Stimulated activated CD8-positive, alpha-beta memory T cell treated with anti-CD3 and anti-CD28 coated beads, Interleukin-4, amount 100 ng/mL, for 1 hour (primary cell): ENCODE measurements around the gene LY6G6F.

ENCODE experiments used
- DNase-seq, 2 donors: peaks; one replicate each; pipeline ENCODE4 v3.0.0-alpha.2; 2020; ENCODE audit warnings: low read depth in 2 of 2, low spot score in 1 of 2

LY6G6F gene

DNA sequence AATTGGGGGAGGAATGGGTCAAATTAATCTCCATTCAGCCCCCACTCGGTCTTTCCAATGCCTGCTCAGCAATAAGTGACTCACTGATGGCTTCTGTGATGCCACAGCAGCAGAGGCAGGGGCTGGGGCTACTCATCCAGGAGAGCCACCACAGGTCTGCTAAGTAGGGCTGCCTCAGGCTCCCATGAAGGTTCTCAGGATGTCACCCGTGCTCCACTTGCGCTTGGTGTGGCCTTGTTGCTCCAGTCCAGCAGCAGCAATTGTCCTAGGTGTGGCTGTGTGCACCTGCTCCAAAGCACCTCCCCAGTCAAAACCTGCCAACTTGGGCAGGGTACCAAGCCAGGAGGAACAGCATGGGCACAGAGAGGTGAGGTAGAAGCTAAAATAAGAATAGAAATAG lies 15.5 kb downstream of the LY6G6F start:
- DNase-seq: no peak

DNA sequence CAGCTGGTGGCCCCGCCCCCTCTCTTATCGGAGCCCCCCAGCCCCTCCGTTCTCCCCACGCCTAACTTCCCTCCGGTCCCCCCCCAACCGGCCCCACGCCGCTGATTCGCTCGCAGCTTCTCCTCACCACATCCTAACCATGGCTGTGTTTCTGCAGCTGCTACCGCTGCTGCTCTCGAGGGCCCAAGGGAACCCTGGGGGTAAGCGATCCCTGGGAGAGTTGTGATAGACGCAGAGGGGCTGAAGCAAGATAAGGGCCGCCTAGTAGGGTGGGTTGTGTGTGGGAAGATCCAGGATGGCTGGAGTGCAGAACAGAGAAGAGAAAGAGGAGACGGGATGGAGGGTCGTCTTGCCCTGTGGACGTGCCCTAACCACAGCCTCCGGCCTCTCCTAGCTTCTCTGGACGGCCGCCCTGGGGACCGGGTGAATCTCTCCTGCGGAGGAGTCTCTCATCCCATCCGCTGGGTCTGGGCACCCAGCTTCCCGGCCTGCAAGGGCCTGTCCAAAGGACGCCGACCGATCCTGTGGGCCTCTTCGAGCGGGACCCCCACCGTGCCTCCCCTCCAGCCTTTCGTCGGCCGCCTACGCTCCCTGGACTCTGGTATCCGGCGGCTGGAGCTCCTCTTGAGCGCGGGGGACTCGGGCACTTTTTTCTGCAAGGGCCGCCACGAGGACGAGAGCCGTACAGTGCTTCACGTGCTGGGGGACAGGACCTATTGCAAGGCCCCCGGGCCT lies 16.7 kb downstream of the LY6G6F start, which contains the start of gene MPIG6B:
Gene MPIG6B (plus strand): TSS at position 129 of the 735 bp plus-strand sequence. CDS start 11 bp downstream, at position 140.
- DNase-seq: no peak

- DNase-seq: no peak
Measured at GRCh38 chr6:31723980-31724691, 17.5 kb downstream of the LY6G6F start.

DNA sequence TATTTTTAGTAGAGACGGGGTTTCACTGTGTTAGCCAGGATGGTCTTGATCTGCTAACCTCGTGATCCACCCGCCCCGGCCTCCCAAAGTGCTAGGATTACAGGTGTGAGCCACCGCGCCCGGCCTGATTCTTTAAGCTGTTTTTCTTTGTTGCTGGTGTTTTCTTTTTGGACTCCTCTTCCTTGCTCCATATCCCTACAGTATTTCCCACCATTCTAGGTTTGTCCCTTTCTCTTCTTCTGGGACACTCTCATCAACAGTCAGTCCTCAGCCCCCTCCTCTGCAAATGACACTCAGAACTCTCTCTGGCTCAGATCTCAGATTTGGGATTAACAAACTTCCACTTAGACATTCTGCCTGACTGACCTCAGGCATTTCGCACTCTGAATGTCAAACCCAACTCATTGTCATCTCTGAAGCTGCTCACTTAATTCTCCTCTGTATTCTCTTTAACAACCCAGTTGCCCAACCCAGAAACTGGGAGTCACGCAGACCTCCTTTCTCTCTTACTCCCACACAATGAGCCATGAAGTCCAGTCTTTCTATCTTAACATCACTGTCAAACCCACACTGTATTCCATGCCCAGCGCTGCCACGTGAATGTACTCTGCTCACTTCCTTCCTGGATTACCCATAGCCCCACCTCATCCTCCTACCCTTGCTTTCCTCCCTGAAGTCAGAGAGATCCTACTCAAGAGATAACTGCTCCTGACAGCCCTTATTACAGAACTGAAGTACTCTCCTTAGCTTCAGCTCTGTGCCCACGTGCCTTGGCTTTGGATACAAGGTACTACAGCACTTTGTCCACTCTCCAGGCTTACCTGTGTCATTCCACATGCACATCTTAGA lies 19.1 kb downstream of the LY6G6F start:
- DNase-seq: no peak

- no peak for DNase-seq
Measured at GRCh38 chr6:31727034-31727716, 20.5 kb downstream of the LY6G6F start.

DNA sequence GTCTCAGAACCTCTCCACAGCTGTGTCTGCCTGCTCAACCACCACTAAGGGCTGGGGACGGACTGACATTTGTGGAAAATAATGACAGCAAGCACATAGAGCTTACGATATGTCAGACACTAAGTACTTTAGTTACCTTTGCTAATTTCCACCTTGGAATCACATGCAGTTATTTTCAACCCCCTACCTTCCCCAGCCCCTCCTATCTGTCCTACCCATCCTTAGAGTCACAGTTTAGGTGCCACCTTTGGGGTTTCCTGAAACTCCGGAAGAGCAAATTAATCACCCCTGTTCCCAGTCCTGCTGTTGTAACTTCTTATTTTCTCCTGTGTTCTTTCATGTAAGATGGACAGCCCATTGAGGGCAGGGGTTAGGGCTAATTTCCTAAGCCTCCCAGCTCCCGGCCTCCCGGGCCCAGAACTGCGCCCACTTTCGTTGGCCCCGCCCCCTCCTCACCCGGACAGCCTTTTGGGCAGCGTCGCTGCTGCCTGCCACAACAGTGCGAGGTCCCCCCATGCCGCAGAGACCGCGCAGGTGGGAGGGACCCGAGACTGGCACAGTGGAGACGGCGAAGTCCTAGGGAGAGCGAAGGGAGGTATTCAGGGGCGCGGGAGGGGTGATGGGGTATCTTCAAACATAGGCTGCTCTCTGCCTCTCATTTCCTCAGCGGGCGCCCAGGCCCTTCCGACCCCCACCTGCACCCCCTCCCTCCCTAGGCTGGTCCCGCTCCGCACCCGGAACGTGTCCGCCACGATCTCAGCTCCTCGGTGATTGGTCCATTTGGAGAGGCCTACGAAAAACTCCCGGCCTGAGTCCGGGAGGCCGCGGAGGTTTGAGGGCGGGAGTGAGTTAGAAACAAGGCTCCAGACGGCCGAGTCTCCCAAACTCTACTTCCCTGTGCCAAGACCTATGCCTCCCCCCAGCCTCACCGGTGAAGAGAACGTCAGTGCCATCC lies 21.3 kb downstream of the LY6G6F start:
- no peak for DNase-seq

- DNase-seq: peak in 1 of 2 donors; percentile 65
Measured at GRCh38 chr6:31728767-31729514, 22.3 kb downstream of the LY6G6F start, which contains the start of gene DDAH2. TSS of gene DDAH2 (minus strand) at chr6:31729299. CDS start at chr6:31729161, 138 bp downstream.

DNA sequence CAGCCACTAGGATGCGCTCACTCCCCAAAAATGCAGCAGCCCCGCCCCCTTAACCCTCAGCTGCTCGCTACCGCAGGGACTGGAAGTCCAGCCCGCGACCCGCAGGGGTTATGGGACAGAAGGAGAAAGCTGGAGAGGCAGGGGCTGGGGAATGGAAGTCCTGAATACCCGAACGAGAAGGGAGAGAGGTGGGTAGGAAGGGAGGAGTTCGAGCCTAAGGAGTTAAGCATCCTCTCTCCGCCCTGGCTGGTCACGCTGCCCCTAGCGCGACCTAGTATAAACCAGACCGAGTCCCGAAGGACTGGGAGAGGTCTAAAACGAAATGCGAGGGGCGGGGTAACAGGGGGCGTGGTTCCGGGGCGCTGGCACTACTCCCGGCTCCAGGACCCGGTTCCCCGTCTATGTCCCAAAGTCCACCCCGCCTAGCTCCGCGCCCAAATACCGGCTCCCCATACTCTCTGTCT lies 22.9 kb downstream of the LY6G6F start:
- DNase-seq: peak in 1 of 2 donors; percentile 65

GRCh38 chr6:31729979-31730630 lies 23.4 kb downstream of the LY6G6F start:
- DNase-seq: peak in 1 of 2 donors; percentile 46

DNA sequence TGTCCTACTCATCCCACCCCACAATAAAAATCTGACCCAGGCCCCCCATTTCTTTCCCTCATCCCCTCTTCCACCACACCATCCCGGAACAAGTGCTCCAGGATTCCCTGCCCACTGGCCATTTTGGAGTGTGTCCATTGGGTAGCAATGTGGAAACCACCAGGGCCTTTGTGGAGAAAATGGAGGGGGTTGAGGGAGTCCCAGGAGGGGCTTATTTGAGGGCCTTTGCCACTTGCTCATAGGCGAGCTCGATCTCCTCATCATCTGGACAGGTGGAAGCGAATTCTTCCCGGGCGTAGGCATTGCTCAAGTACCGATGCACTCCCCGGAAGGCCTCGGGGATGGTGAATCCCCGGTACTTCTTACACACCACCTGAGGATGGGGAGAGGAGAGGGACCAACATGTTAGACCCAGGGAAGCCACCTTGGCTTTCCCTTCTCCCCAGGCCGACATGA lies 24.0 kb downstream of the LY6G6F start:
- no peak for DNase-seq

- DNase-seq: no peak
Measured at GRCh38 chr6:31732029-31732428, 25.4 kb downstream of the LY6G6F start.

- no peak for DNase-seq
Measured at GRCh38 chr6:31733734-31734133, 27.1 kb downstream of the LY6G6F start.

- no peak for DNase-seq
Measured at GRCh38 chr6:31734247-31734820, 27.7 kb downstream of the LY6G6F start.

GRCh38 chr6:31734821-31735406 lies 28.2 kb downstream of the LY6G6F start:
- DNase-seq: peak in 1 of 2 donors; percentile 35

DNA sequence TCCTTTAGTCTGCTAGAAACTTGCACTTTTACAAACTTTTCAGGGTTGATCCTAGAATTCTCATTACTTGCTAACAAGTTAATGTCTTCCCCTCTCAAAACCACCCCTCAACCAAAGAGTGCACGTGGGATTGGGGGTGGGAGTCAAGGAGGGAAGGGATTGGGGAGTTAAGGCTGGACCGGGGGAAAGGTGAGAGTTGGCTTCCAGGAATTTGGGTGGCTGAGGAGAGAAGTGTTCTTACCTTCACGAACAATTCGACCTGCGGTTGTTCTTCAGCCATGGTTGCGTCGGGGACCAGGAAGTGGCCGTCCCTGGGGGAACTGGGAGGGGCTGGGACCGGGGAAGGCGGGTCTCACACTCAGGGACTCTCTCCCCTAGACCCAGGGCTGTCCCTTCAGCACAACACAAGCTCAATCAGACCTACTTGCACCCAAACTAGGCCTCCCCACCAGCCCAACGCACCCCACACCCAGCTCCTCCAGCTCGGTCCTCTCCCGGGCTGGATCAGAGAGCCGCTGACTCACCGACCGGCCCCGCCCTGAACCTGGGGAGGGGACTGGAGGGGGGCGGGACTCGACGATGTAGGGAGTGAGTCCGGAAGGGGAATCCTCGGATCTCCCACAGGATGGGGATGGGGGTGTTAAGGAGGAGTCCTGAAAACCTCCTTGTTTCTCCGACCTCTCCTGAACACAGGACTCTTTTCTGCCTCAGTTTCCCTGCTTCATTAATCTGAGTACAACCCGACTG lies 29.5 kb downstream of the LY6G6F start, which contains the start of gene CLIC1:
Gene CLIC1 (minus strand): TSS at position 510 of the 747 bp plus-strand sequence. CDS start 230 bp downstream, at position 280.
- DNase-seq: peak in 1 of 2 donors; percentile 67

GRCh38 chr6:31736768-31737314 lies 30.2 kb downstream of the LY6G6F start:
- DNase-seq: no peak
